ENCODE results near the gene RCC1.
A peak's percentile ranks its signal among the peaks of the same experiment; 100 is the strongest.

The RCC1 gene

DNA sequence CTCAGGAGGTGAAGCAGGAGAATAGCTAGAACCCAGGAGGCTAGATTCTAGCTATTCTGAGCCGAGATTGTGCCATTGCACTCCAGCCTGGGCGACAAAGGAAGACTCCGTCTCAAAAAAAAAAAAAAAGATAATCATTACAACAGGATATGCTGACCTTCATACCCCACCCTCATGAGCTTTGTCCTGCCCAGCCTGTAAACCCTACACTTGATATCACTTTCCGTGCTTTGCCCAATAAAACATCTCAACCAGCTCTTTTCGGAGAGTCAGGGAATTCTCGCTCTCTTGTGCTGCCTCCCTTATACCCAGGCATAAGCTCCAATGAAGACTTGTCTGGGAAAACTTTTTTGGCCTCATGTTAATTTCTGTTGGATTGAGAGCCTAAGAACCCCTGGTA lies 45.5 kb downstream of the RCC1 start:
- DNase-seq (ENCODE audit: low read depth in 2 of 2): no peak
- H3K4me3 ChIP-seq (replicated peaks in 1 of 2; ENCODE audit: low read depth in 2 of 2, low read length in 2 of 2): no peak overlapping the region
- TF ChIP-seq, protein P1, sequence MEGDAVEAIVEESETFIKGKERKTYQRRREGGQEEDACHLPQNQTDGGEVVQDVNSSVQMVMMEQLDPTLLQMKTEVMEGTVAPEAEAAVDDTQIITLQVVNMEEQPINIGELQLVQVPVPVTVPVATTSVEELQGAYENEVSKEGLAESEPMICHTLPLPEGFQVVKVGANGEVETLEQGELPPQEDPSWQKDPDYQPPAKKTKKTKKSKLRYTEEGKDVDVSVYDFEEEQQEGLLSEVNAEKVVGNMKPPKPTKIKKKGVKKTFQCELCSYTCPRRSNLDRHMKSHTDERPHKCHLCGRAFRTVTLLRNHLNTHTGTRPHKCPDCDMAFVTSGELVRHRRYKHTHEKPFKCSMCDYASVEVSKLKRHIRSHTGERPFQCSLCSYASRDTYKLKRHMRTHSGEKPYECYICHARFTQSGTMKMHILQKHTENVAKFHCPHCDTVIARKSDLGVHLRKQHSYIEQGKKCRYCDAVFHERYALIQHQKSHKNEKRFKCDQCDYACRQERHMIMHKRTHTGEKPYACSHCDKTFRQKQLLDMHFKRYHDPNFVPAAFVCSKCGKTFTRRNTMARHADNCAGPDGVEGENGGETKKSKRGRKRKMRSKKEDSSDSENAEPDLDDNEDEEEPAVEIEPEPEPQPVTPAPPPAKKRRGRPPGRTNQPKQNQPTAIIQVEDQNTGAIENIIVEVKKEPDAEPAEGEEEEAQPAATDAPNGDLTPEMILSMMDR (IDR thresholded peaks at IDR 0.05; ENCODE audit: low read depth, low read length): no peak

DNA sequence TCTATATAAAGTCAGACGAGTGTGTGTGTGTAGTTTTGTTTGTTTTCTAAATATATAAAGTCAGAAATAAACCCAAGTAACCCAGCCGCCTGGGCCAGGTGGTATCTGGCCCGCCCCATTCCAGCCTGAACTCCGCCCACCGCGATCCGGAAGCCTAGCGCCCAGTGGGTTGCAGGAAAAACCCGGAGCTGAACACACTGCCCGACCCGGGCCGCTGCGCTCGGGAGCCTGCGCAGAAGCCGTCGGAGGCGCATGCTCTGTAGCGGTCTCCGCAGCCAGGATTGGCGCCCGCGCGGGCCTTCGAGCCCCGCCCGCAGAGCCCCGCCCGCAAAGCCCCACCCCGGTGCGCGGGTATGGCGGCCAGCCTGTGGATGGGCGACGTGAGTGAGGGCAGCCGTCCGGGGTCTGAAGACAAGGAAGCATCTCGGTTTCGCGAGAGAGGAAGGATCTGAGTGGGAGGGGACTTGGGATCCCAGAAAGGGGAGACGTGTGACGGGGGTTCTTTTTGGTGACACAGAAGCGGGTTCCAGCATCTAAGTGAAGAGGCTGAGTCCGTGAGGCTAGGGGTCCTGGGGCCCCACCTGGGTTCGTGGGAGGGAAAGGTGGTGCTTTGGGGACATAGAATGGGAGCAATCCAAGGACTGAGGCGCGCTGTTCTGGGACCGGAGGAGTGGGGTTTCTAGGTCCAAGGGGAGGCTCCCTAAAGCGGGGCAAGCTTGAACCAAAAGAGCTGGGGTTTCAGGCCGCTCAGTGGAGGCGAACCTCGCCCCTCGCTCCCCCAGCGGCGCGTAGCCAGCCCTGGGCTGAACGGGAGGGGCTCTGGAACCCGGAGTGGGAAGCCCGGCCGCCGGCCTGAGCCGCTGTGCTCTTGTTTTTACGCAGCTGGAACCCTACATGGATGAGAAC lies 47.2 kb downstream of the RCC1 start, which contains the start of gene TRNAU1AP:
Gene TRNAU1AP (plus strand): TSS at position 328 of the 906 bp plus-strand sequence. CDS start 26 bp downstream, at position 354.
- TF ChIP-seq, protein P1 (IDR thresholded peaks at IDR 0.05; ENCODE audit: low read depth, low read length): no peak
- peak within 1 kb of the TSS; percentile 95 for H3K4me3 ChIP-seq (replicated peaks in 1 of 2; ENCODE audit: low read depth in 2 of 2, low read length in 2 of 2)
- peak; percentile 96 to 98 for DNase-seq (ENCODE audit: low read depth in 2 of 2)

DNA sequence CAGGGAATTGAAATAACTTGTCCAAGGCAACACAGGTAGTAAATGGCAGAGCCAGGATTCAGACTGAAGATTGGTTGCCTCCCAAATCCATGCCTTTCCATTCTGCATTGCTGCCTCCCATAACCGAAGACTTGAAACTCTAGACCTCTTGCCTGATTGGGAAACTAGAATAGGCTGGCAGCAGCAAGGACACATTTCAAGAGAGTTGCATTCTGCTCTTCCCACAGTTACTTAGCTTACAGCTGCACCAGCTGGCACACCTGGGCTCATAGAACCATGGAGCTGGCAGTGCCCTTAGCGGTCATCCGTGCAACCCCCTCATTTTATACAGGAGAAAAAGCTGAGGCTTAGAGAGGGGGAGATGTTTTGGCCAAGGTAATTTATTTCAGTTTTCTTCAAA lies 55.0 kb downstream of the RCC1 start:
- TF ChIP-seq, protein P1 (IDR thresholded peaks at IDR 0.05; ENCODE audit: low read depth, low read length): no peak
- DNase-seq (ENCODE audit: low read depth in 2 of 2): no peak
- H3K4me3 ChIP-seq (replicated peaks in 1 of 2; ENCODE audit: low read depth in 2 of 2, low read length in 2 of 2): no peak overlapping the region

DNA sequence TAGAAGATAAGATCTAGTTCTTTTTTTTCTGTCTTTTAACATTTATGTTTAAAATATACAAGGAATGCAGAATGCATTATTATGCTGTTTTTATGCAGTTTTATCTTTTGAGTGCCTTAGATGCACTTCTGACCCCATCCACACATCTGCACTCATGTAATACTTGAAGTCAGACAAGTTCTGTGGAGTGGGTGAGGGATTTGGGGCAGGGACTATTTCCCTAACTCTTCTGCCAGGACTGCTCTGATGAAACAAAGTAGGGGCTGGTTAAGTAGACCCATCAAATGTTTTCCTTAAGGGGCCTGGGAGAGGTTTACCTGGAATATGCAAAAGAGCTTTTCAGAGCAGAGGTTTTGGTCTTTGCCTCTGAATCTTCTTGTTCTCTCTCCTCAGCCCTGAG lies 58.5 kb downstream of the RCC1 start:
- no peak overlapping the region for H3K4me3 ChIP-seq (replicated peaks in 1 of 2; ENCODE audit: low read depth in 2 of 2, low read length in 2 of 2)
- no peak for DNase-seq (ENCODE audit: low read depth in 2 of 2)
- TF ChIP-seq, protein P1 (IDR thresholded peaks at IDR 0.05; ENCODE audit: low read depth, low read length): no peak

DNA sequence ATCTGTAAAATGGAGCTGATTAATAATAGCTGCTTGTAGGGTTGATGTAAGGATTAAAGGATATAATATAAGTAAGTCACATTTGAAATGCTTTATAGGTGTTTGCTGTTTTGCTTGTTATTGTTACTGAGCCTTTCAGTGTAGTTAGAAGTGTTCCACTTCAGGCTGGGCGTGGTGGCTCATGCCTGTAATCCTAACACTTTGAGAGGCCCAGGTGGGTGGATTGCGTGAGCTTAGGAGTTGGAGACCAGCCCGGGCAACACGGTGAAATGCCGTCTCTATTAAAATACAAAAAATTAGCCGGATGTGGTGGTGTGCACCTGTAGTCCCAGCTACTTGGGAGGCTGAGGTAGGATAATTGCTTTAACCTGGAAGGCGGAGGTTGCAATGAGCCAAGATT lies 59.2 kb downstream of the RCC1 start:
- TF ChIP-seq, protein P1 (IDR thresholded peaks at IDR 0.05; ENCODE audit: low read depth, low read length): no peak
- H3K4me3 ChIP-seq (replicated peaks in 1 of 2; ENCODE audit: low read depth in 2 of 2, low read length in 2 of 2): no peak overlapping the region
- no peak for DNase-seq (ENCODE audit: low read depth in 2 of 2)

DNA sequence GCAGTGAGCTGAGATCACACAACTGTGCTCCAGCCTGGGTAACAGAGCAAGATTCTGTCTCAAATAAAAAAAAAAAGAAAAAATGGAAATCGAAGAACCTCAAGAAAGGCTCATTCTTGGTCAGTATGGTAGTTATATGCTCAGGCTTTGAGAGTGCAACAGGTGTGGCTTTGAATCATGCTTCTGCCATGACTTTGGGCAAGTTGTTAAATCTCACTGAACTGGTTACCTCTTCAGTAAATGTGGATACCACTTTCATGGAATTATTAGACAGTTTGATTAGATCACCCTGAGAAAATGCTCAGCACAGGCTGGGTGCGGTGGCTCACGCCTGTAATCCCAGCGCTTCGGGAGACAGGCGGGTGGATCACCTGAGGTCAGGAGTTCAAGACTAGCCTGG lies 59.9 kb downstream of the RCC1 start:
- no peak overlapping the region for H3K4me3 ChIP-seq (replicated peaks in 1 of 2; ENCODE audit: low read depth in 2 of 2, low read length in 2 of 2)
- TF ChIP-seq, protein P1 (IDR thresholded peaks at IDR 0.05; ENCODE audit: low read depth, low read length): no peak

More for the DNA sequence above, 59.9 kb downstream of the RCC1 start:
- DNase-seq (ENCODE audit: low read depth in 2 of 2): no peak
